Choroid plexus epithelial cell (primary cell): Measurements from ENCODE around the gene RTP1.
"Not testable (repeated sequence)": the region's sequence is repeated elsewhere in the genome, so short reads cannot be mapped to it uniquely, and the experiment has no call there.

Experiments used
- DNase-seq: peaks from one replicate; pipeline ENCODE4 v3.0.0-alpha.2; 2010; ENCODE audit warnings: low read depth
- H3K4me3 ChIP-seq: 2 replicates; pipeline ENCODE4 v1.5.1; 2011; ENCODE audit warnings: low read depth, mild to moderate bottlenecking, control low read depth, low read length, moderate library complexity
- TF ChIP-seq, protein P1 (sequence below): conservative IDR thresholded peaks from 2 replicates; pipeline ENCODE4 v1.5.1; 2011; ENCODE audit warnings: low read depth, mild to moderate bottlenecking, control low read depth, inconsistent platforms, low read length, moderate library complexity

Gene RTP1

GRCh38 chr3:187237741-187238140 is 40.5 kb downstream of the RTP1 start:
- no peak for DNase-seq
- no peak overlapping the region for H3K4me3 ChIP-seq
- TF ChIP-seq, protein P1, sequence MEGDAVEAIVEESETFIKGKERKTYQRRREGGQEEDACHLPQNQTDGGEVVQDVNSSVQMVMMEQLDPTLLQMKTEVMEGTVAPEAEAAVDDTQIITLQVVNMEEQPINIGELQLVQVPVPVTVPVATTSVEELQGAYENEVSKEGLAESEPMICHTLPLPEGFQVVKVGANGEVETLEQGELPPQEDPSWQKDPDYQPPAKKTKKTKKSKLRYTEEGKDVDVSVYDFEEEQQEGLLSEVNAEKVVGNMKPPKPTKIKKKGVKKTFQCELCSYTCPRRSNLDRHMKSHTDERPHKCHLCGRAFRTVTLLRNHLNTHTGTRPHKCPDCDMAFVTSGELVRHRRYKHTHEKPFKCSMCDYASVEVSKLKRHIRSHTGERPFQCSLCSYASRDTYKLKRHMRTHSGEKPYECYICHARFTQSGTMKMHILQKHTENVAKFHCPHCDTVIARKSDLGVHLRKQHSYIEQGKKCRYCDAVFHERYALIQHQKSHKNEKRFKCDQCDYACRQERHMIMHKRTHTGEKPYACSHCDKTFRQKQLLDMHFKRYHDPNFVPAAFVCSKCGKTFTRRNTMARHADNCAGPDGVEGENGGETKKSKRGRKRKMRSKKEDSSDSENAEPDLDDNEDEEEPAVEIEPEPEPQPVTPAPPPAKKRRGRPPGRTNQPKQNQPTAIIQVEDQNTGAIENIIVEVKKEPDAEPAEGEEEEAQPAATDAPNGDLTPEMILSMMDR: no peak

DNA sequence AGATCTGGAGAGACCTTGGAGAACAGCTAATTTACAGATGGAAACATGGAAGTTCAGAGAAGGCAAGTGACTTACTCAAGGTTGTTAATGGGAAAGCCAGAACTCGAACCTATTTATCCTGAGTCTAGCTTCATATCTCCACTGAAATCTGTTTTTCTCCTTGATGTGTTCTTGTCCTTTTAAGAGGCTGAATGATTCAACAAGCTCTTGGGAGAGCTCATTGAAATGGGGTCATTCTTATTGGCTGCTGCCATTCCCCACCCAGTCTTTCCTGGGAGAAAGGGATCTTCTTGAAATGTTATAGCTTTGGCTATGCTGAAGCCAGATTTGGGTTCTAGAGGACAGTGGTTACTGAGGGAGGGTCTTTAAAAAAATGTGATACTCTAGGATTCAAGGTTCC is 41.0 kb downstream of the RTP1 start:
- TF ChIP-seq, protein P1: no peak
- no peak overlapping the region for H3K4me3 ChIP-seq
- no peak for DNase-seq

GRCh38 chr3:187238835-187239234 is 41.5 kb downstream of the RTP1 start:
- peak; percentile 32 for DNase-seq
- not testable (repeated sequence) for H3K4me3 ChIP-seq

- DNase-seq: peak; percentile 49
- TF ChIP-seq, protein P1: no peak
- no peak overlapping the region for H3K4me3 ChIP-seq
Observed at GRCh38 chr3:187242435-187242834, 45.1 kb downstream of the RTP1 start.

GRCh38 chr3:187242900-187243299 is 45.6 kb downstream of the RTP1 start:
- no peak for DNase-seq
- TF ChIP-seq, protein P1: no peak
- no peak overlapping the region for H3K4me3 ChIP-seq

DNA sequence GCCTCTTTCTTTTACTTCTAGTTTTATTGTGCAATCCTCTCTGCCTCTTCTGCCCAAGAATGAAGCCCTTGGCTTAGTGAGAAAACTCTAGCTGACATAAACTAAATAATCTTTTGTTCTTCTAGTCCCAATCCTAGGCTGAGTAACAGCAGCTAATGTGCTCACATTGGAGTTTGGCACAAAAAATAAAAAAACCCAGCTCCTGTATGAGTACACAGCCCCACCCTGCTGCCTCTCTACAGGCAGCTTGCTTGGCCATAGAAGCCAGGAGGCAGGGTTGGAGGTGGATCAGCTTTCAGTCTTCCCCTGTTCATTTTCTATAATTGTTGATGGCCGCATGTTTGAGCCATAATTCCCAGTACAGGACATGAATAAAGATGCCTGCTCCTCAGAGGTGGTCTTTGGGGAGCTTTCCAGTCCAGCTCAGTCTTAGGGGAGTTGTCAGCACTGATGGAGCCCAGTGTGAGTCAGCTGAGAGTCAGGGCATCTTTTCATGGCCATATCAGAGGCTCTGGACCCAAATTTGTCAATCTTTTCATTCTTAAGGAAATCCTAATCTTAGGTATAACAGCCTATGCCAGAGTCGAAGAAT is 46.7 kb downstream of the RTP1 start:
- peak; percentile 37 for DNase-seq
- no peak overlapping the region for H3K4me3 ChIP-seq
- TF ChIP-seq, protein P1: no peak

DNA sequence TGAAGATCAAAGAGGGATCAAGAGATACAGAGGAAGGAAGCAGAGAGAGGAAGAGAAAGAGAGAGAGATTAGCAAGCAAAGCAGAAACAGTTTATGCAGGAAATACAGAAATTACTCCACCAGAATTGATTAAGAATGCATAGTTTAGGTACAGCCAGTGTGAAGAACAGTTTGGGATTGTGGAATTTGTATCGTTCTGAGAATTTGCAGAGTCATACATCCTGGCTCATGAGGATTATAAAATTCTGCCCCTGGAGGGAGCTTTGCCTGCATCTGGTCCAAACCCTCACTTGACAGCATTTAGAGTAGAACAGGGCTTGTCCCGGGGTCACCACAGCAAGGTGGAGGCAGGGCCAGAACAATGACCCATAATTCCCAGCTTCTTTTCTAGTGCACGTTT is 50.1 kb downstream of the RTP1 start:
- no peak for DNase-seq

More for the DNA sequence above, 50.1 kb downstream of the RTP1 start:
- no peak overlapping the region for H3K4me3 ChIP-seq
- TF ChIP-seq, protein P1: no peak
